Fibroblast of skin of right quadriceps (primary cell): ENCODE measurements around the gene ADCY1.

Experiments
- DNase-seq: peaks from one replicate; pipeline ENCODE4 v3.0.0-alpha.2; 2013

Gene ADCY1

GRCh38 chr7:45625714-45626440, 51.7 kb downstream of the ADCY1 start:
- no peak for DNase-seq

- DNase-seq = no peak
Measured at GRCh38 chr7:45626441-45627430, 52.6 kb downstream of the ADCY1 start.

GRCh38 chr7:45627691-45628456, 53.7 kb downstream of the ADCY1 start:
- no peak for DNase-seq

GRCh38 chr7:45631569-45631968, 57.4 kb downstream of the ADCY1 start:
- DNase-seq = no peak

GRCh38 chr7:45636733-45637132, 62.6 kb downstream of the ADCY1 start:
- no peak for DNase-seq

GRCh38 chr7:45638916-45639315, 64.7 kb downstream of the ADCY1 start:
- no peak for DNase-seq

- no peak for DNase-seq
Measured at GRCh38 chr7:45642044-45642443, 67.9 kb downstream of the ADCY1 start.

- DNase-seq = no peak
Measured at GRCh38 chr7:45643630-45644029, 69.5 kb downstream of the ADCY1 start.

- no peak for DNase-seq
Measured at GRCh38 chr7:45644237-45644636, 70.1 kb downstream of the ADCY1 start.

GRCh38 chr7:45645141-45645969, 71.2 kb downstream of the ADCY1 start:
- DNase-seq = no peak

GRCh38 chr7:45646207-45646821, 72.1 kb downstream of the ADCY1 start:
- DNase-seq = no peak

GRCh38 chr7:45646996-45647825, 73.0 kb downstream of the ADCY1 start:
- DNase-seq = no peak

GRCh38 chr7:45647967-45648670, 74.0 kb downstream of the ADCY1 start:
- DNase-seq = no peak

- DNase-seq = no peak
Measured at GRCh38 chr7:45648671-45648995, 74.5 kb downstream of the ADCY1 start.

- no peak for DNase-seq
Measured at GRCh38 chr7:45649560-45650346, 75.6 kb downstream of the ADCY1 start.

GRCh38 chr7:45650404-45651394, 76.5 kb downstream of the ADCY1 start:
- DNase-seq = no peak

GRCh38 chr7:45651540-45651939, 77.4 kb downstream of the ADCY1 start:
- DNase-seq = no peak

GRCh38 chr7:45652630-45653029, 78.5 kb downstream of the ADCY1 start:
- no peak for DNase-seq
